Measurements from ENCODE around the gene BTN3A1. TPM values are rescaled to one million over a fixed set of nuclear protein-coding genes. Genes with fewer than 3 reads are reported as not detected.

BTN3A1 gene
- total RNA-seq, 2 experiments from 2014 or later, result 33.3 to 33.4 TPM

GRCh38 chr6:26363882-26364701 lies 38.0 kb upstream of the BTN3A1 start:
- BruUV-seq (replicated peaks), result TSS peak; percentile 94
- H3K9me2 ChIP-seq (ENCODE audit: insufficient read depth, low read length), result no peaks in the 10 kb centered on the region
- TF ChIP-seq CTCF (conservative IDR thresholded peaks at IDR 0.05; ENCODE audit: low read length), result no peak
- no peak for TF ChIP-seq EZH2phosphoT487 (IDR thresholded peaks at IDR 0.05; ENCODE audit: borderline replicate concordance, low read depth, low read length)
- H3K4me2 ChIP-seq (ENCODE audit: low read length), result peak overlapping the region; percentile 84
- H3K27ac ChIP-seq (ENCODE audit: low read depth, low read length, poor library complexity, severe bottlenecking), result peak overlapping the region; percentile 96
- no peaks in the 10 kb centered on the region; the same call in 1 of the 2 replicates for H3K9me3 ChIP-seq (ENCODE audit: low read length)
- H4K20me1 ChIP-seq (ENCODE audit: insufficient read depth, low read length), result no peaks in the 10 kb centered on the region
- H2AFZ ChIP-seq (ENCODE audit: low read length), result peak overlapping the region; percentile 53; the same call in 1 of the 2 replicates
- H3K4me3 ChIP-seq (ENCODE audit: low read depth, low read length, poor library complexity, severe bottlenecking), result peak overlapping the region; percentile 77
- peaks cover 70% of the 10 kb centered on the region for H3K4me1 ChIP-seq (ENCODE audit: insufficient read depth, low read length, poor library complexity, severe bottlenecking)
- POLR2A ChIA-PET, result interaction anchor here (0.6 to 2.2 kb wide), 13 partner anchors 9 to 1504 kb away, joined by 3 to 9 read pairs (median 4); a partner anchor contains a TSS
- CTCF ChIA-PET (ENCODE audit: unreplicated experiment), result no interaction called here
- DNase-seq (ENCODE audit: low spot score), result peak; percentile 52
- H3K79me2 ChIP-seq (ENCODE audit: insufficient read depth, low read depth, low read length), result peaks cover 34% of the 10 kb centered on the region
- intact Hi-C loops (cut with micrococcal nuclease; ENCODE audit: unreplicated experiment), result loop anchor here (5.0 to 10.0 kb wide), 6 partner anchors 92 to 1849 kb away; a partner anchor contains a TSS
- H3K36me3 ChIP-seq (ENCODE audit: insufficient read depth, low read length), result peaks cover 2% of the 10 kb centered on the region; the same call in 1 of the 2 replicates

- Histone ChIP-seq H3K4me1 (ENCODE audit: insufficient read depth, low read length, poor library complexity, severe bottlenecking) (peaks cover 68% of the 10 kb centered on the region), H3K36me3 (ENCODE audit: insufficient read depth, low read length) (peaks cover 18% of the 10 kb centered on the region), H3K9me3 (ENCODE audit: low read length) (no peaks in the 10 kb centered on the region), H4K20me1 (ENCODE audit: insufficient read depth, low read length) (no peaks in the 10 kb centered on the region), H3K79me2 (ENCODE audit: insufficient read depth, low read depth, low read length) (peaks cover 34% of the 10 kb centered on the region), H3K4me3 (ENCODE audit: low read depth, low read length, poor library complexity, severe bottlenecking) (peak overlapping the region; percentile 77), H2AFZ (ENCODE audit: low read length) (peak overlapping the region; percentile 53; the same call in 1 of the 2 replicates), H3K4me2 (ENCODE audit: low read length) (peak overlapping the region; percentile 84), H3K9me2 (ENCODE audit: insufficient read depth, low read length) (no peaks in the 10 kb centered on the region), H3K27ac (ENCODE audit: low read depth, low read length, poor library complexity, severe bottlenecking) (peak overlapping the region; percentile 96)
- ChIA-PET POLR2A (interaction anchor here (0.5 to 1.6 kb wide), 5 partner anchors 9 to 781 kb away, joined by 3 to 12 read pairs (median 3); partner anchors contain the start of gene BTN2A2), CTCF (ENCODE audit: unreplicated experiment) (no interaction called here)
- TF ChIP-seq CTCF (conservative IDR thresholded peaks at IDR 0.05; ENCODE audit: low read length), result no peak
- no peak for TF ChIP-seq EZH2phosphoT487 (IDR thresholded peaks at IDR 0.05; ENCODE audit: borderline replicate concordance, low read depth, low read length)
- DNase-seq (ENCODE audit: low spot score), result no peak
- no TSS peak for BruUV-seq (replicated peaks)
- intact Hi-C loops (cut with micrococcal nuclease; ENCODE audit: unreplicated experiment), result loop anchor here (10.0 kb wide), 1 partner anchor 1851 kb away; no protein-coding TSS in a partner anchor
These were observed 36.5 kb upstream of the BTN3A1 start for GRCh38 chr6:26365633-26365995.

Data from OCI-LY7 (cell line).